ENCODE results near the gene HSPA2. TPM values are rescaled to one million over a fixed set of nuclear protein-coding genes. Genes with fewer than 3 reads are reported as not detected.
A peak's percentile ranks its signal among the peaks of the same experiment; 100 is the strongest.

Gene HSPA2
- total RNA-seq = 10 to 100 TPM; 35.9 to 59.9 TPM

DNA sequence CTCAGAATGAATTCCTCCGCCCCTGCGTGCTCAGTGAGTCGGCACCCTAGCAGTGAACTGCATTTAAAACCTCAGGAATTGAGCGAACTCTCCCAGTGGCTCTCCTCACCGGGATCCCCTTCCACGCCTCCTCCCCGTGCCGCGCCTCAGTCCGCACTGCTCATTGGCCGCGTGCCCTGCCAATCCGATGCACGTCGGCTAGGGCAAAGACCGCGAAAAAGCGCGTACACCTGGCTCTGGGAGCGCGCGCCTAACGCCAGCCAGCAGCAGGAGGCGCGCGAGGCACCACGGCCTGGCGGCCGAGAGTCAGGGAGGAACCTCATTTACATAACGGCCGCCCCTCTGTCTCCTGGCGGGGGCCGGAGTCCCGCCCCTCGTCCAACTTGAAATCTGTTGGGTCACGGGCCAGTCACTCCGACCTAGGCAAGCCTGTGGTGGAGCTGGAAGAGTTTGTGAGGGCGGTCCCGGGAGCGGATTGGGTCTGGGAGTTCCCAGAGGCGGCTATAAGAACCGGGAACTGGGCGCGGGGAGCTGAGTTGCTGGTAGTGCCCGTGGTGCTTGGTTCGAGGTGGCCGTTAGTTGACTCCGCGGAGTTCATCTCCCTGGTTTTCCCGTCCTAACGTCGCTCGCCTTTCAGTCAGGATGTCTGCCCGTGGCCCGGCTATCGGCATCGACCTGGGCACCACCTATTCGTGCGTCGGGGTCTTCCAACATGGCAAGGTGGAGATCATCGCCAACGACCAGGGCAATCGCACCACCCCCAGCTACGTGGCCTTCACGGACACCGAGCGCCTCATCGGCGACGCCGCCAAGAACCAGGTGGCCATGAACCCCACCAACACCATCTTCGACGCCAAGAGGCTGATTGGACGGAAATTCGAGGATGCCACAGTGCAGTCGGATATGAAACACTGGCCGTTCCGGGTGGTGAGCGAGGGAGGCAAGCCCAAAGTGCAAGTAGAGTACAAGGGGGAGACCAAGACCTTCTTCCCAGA, at the start of gene HSPA2:
Gene HSPA2, plus strand, starts transcription at position 534 of the 995 bp plus-strand sequence. Its CDS starts 109 bp downstream, at position 643.
- intact Hi-C loops (cut with DNase I) = loop anchor here (1.0 kb wide), 1 partner anchor 96 kb away; no protein-coding TSS in a partner anchor
- TF ChIP-seq POLR2A (IDR thresholded peaks at IDR 0.05) (peak; percentile 84), POLR2AphosphoS5 (IDR thresholded peaks at IDR 0.05) (peak; percentile 96)
- TF ChIP-seq, protein P1, sequence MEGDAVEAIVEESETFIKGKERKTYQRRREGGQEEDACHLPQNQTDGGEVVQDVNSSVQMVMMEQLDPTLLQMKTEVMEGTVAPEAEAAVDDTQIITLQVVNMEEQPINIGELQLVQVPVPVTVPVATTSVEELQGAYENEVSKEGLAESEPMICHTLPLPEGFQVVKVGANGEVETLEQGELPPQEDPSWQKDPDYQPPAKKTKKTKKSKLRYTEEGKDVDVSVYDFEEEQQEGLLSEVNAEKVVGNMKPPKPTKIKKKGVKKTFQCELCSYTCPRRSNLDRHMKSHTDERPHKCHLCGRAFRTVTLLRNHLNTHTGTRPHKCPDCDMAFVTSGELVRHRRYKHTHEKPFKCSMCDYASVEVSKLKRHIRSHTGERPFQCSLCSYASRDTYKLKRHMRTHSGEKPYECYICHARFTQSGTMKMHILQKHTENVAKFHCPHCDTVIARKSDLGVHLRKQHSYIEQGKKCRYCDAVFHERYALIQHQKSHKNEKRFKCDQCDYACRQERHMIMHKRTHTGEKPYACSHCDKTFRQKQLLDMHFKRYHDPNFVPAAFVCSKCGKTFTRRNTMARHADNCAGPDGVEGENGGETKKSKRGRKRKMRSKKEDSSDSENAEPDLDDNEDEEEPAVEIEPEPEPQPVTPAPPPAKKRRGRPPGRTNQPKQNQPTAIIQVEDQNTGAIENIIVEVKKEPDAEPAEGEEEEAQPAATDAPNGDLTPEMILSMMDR (IDR thresholded peaks at IDR 0.05) = peak; percentile 75 to 98 (median 88)

DNA sequence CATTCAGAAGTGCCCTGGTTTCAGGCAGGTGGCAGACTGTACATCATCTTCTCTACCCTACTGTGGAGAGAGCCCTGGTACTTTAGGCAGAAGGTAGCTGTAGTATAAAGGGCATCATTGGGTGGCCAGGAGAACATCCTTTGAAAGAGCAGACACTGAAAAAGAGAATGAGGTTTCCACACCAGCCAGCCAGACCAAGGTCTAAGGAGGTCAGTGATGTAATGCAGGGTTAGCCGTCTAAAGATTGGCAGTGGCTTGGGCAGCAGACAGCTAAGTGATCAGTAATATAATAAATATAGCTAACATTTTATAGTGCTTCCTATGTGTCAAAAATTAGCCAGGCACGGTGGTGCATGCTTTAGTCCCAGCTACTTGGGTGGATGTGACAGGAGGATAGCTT, 48.9 kb upstream of the HSPA2 start:
- Histone ChIP-seq H3K4me1 (replicated peaks) (no peaks in the 10 kb centered on the region), H3K4me3 (no peak overlapping the region), H3K36me3 (peaks cover 0 to 6% of the 10 kb centered on the region in 2 donors), H3K27me3 (replicated peaks; ENCODE audit: insufficient read depth) (no peaks in the 10 kb centered on the region), H3K9me3 (no peaks in the 10 kb centered on the region), H3K27ac (no peak overlapping the region)
- DNase-seq (ENCODE audit: low spot score) = no peak
- 90% methylated on average over 2 of the region's 2 CpGs for WGBS
- intact Hi-C loops (cut with DNase I) = no loop called here
- TF ChIP-seq POLR2A (IDR thresholded peaks at IDR 0.05) = no peak
- TF ChIP-seq POLR2AphosphoS5 (IDR thresholded peaks at IDR 0.05) = no peak
- TF ChIP-seq, protein P1 (IDR thresholded peaks at IDR 0.05) = no peak

More for the DNA sequence above, at the start of gene HSPA2:
- Histone ChIP-seq H3K36me3 (no peaks in the 10 kb centered on the region), H3K4me3 (peak within 1 kb of the TSS; percentile 47 to 55), H3K27ac (peak within 1 kb of the TSS; percentile 85 to 91), H3K4me1 (replicated peaks) (no peaks in the 10 kb centered on the region), H3K27me3 (replicated peaks; ENCODE audit: insufficient read depth) (no peaks in the 10 kb centered on the region), H3K9me3 (no peaks in the 10 kb centered on the region)
- DNase-seq (ENCODE audit: low spot score) = peak; percentile 99
- WGBS = 8% methylated on average over 65 of the region's 79 CpGs

DNA sequence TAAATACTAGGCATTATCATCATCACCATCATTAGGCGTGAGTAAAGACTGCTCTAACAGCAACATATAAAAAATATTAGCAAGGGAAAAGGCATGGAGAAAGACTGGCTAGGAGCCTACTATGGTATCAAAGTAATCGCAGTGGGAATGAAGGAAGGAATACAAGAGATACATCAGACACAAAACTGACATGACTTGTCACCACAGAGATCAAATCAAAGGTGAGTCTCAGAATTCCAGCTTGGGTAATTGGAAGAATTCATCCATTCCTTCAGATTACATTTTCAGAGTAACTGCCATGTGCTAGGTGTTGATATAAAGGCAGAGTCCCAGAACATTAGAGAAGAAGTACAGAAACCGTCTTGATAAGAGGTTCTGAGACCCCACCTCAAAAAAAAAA, 47.1 kb upstream of the HSPA2 start:
- H3K36me3 ChIP-seq = no peaks in the 10 kb centered on the region
- no peaks in the 10 kb centered on the region for H3K9me3 ChIP-seq
- WGBS = 88% methylated on average over 3 of the region's 3 CpGs
- TF ChIP-seq POLR2AphosphoS5 (IDR thresholded peaks at IDR 0.05) = no peak
- no peak for TF ChIP-seq POLR2A (IDR thresholded peaks at IDR 0.05)
- TF ChIP-seq, protein P1 (IDR thresholded peaks at IDR 0.05) = no peak
- H3K4me3 ChIP-seq = no peak overlapping the region
- DNase-seq (ENCODE audit: low spot score) = no peak
- H3K27ac ChIP-seq = no peak overlapping the region
- H3K27me3 ChIP-seq (replicated peaks; ENCODE audit: insufficient read depth) = no peaks in the 10 kb centered on the region
- no peaks in the 10 kb centered on the region for H3K4me1 ChIP-seq (replicated peaks)
- intact Hi-C loops (cut with DNase I) = no loop called here

DNA sequence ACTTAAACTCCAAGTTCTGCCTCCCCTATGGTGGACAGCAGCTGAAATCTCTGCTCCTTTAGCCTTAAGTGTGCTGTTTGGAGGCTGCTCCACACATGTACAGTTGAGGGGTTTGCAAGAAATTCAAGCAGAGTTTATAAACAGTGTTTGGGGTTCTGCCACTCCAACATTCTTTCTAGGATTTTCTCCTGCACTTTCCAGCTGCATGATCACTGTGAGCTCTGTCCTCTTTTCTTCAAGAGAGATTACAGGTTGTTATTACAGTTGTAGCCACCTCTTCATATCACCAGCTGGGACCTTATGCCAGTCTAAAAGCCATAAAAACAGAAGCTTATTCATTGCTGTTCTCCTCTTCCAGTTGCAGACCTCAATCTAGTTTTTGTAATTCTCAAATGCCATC, 45.3 kb upstream of the HSPA2 start:
- no peak overlapping the region for H3K4me3 ChIP-seq
- H3K9me3 ChIP-seq = no peaks in the 10 kb centered on the region
- no peaks in the 10 kb centered on the region for H3K27me3 ChIP-seq (replicated peaks; ENCODE audit: insufficient read depth)
- no peak overlapping the region for H3K27ac ChIP-seq
- intact Hi-C loops (cut with DNase I) = no loop called here
- H3K36me3 ChIP-seq = no peaks in the 10 kb centered on the region
- no peaks in the 10 kb centered on the region for H3K4me1 ChIP-seq (replicated peaks)
- no peak for DNase-seq (ENCODE audit: low spot score)
- TF ChIP-seq, protein P1 (IDR thresholded peaks at IDR 0.05) = no peak
- TF ChIP-seq POLR2A (IDR thresholded peaks at IDR 0.05) (no peak), POLR2AphosphoS5 (IDR thresholded peaks at IDR 0.05) (no peak)

Data from prostate gland (tissue), 2 donors.